ENCODE measurements around the gene PCDHGB1.
"Not testable (repeated sequence)": the region's sequence is repeated elsewhere in the genome, so short reads cannot be mapped to it uniquely, and the experiment has no call there.

DNA sequence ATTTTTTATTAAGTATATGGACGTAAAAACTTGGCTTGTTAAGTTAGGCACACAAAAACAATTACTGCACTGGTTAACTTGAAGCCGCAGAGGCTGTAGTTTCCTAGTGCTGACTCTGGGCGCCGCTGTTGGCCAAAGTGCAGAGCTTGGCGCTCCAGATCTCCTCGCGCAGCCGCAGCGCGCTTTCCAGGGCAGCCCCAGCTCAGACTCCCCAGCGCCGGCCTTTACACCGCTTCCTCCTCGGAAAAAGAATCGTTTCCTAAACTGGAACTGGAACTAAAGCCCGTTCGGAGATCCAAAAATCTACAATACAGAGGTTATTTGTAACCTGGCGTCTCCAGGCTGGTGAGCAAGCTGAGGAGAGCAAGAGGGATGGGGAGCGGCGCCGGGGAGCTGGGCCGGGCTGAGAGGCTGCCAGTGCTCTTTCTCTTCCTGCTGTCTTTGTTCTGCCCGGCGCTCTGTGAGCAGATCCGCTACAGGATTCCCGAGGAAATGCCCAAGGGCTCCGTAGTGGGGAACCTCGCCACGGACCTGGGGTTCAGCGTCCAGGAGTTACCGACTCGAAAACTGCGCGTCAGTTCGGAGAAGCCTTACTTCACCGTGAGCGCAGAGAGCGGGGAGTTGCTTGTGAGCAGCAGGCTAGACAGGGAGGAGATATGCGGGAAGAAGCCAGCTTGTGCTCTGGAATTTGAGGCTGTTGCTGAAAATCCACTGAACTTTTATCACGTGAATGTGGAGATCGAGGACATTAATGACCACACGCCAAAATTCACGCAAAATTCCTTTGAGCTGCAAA, 48.1 kb downstream of the PCDHGB1 start, which contains the start of gene PCDHGB5:
- TF ChIP-seq POLR2A (IDR thresholded peaks at IDR 0.05) = not testable (repeated sequence)
- TF ChIP-seq, protein P1, sequence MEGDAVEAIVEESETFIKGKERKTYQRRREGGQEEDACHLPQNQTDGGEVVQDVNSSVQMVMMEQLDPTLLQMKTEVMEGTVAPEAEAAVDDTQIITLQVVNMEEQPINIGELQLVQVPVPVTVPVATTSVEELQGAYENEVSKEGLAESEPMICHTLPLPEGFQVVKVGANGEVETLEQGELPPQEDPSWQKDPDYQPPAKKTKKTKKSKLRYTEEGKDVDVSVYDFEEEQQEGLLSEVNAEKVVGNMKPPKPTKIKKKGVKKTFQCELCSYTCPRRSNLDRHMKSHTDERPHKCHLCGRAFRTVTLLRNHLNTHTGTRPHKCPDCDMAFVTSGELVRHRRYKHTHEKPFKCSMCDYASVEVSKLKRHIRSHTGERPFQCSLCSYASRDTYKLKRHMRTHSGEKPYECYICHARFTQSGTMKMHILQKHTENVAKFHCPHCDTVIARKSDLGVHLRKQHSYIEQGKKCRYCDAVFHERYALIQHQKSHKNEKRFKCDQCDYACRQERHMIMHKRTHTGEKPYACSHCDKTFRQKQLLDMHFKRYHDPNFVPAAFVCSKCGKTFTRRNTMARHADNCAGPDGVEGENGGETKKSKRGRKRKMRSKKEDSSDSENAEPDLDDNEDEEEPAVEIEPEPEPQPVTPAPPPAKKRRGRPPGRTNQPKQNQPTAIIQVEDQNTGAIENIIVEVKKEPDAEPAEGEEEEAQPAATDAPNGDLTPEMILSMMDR (IDR thresholded peaks at IDR 0.05) = peak in 5 of 6 experiments; percentile 24 to 55 (median 42)

All from esophagus squamous epithelium (tissue), 4 donors.